Epidermal melanocyte (primary cell): ENCODE measurements around the gene GLTP.

Source experiments
- DNase-seq: peaks from one replicate; pipeline ENCODE4 v3.0.0; 2011; ENCODE audit warnings: low spot score; ENCODE audit not compliant: insufficient read length

Gene GLTP

GRCh38 chr12:109802828-109803227 is 77.5 kb downstream of the GLTP start:
- no peak for DNase-seq
